ENCODE measurements around the gene CACNA2D1. TPM values are rescaled to one million over a fixed set of nuclear protein-coding genes. Genes with fewer than 3 reads are reported as not detected.

Gene CACNA2D1
- total RNA-seq, 1 experiment from 2014 or later = 0.27 TPM

- no peaks in the 10 kb centered on the region for H3K9me2 ChIP-seq (ENCODE audit: insufficient read depth)
- ChIA-PET POLR2A (no interaction called here), CTCF (no interaction called here), RAD21 (ENCODE audit: low non-redundant PET in 1 of 2, low total read pairs in 2 of 2, uncharacterized antibody in 2 of 2, unreplicated experiment in 2 of 2) (no interaction called here)
- no TSS peak for BruUV-seq (replicated peaks)
- no peaks in the 10 kb centered on the region for H3K79me2 ChIP-seq (ENCODE audit: insufficient read depth, low read length)
- H3K9ac ChIP-seq (ENCODE audit: low read length) = no peak overlapping the region
- no peak overlapping the region for H3K27ac ChIP-seq (ENCODE audit: low read depth, low read length)
- H4K20me1 ChIP-seq (ENCODE audit: insufficient read depth) = no peaks in the 10 kb centered on the region
- no peaks in the 10 kb centered on the region for H3K27me3 ChIP-seq (ENCODE audit: insufficient read depth, low read length)
- DNase-seq (ENCODE audit: low read depth, low spot score) = no peak
- TF ChIP-seq EZH2phosphoT487 (IDR thresholded peaks at IDR 0.05; ENCODE audit: borderline replicate concordance) (no peak), CBX3 (IDR thresholded peaks at IDR 0.05; ENCODE audit: low read depth) (no peak), EZH2 (IDR thresholded peaks at IDR 0.05) (no peak), ELF1 (IDR thresholded peaks at IDR 0.05; ENCODE audit: borderline replicate concordance, low read depth) (no peak), REST (IDR thresholded peaks at IDR 0.05; ENCODE audit: low read depth) (no peak), CTCF (IDR thresholded peaks at IDR 0.05 in 2 of 3, conservative IDR thresholded peaks at IDR 0.05 in 1 of 3; ENCODE audit: borderline replicate concordance in 1 of 3, insufficient read depth in 1 of 3, low read depth in 2 of 3, low read length in 2 of 3) (no peak), ATF3 (IDR thresholded peaks at IDR 0.05) (no peak), FOSL1 (IDR thresholded peaks at IDR 0.05; ENCODE audit: low read depth) (no peak), POLR2AphosphoS5 (IDR thresholded peaks at IDR 0.05; ENCODE audit: low read depth, low read length) (no peak), JUND (IDR thresholded peaks at IDR 0.05) (no peak)
- ATAC-seq = no peak
- no peaks in the 10 kb centered on the region for H3K36me3 ChIP-seq (ENCODE audit: control insufficient read depth in 1 of 2, insufficient read depth in 2 of 2, low read length in 2 of 2)
- H3K4me1 ChIP-seq (ENCODE audit: control insufficient read depth in 1 of 2, insufficient read depth in 2 of 2, low read length in 2 of 2) = peaks cover 0 to 7% of the 10 kb centered on the region in 2 experiments; a peak in 2 of 4 replicates
- H3K4me3 ChIP-seq (replicated peaks in 1 of 2; ENCODE audit: low read depth in 1 of 2, low read length in 2 of 2) = no peak overlapping the region
- intact Hi-C loops (cut with micrococcal nuclease) = no loop called here
- H3K9me3 ChIP-seq (ENCODE audit: control insufficient read depth in 1 of 2, insufficient read depth in 1 of 2, low read depth in 1 of 2, low read length in 2 of 2) = no peaks in the 10 kb centered on the region
- H2AFZ ChIP-seq (ENCODE audit: low read depth, low read length, poor library complexity, severe bottlenecking) = no peak overlapping the region
- no peak overlapping the region for H3K4me2 ChIP-seq (ENCODE audit: low read length)
These were observed 154.4 kb downstream of the CACNA2D1 start for GRCh38 chr7:82289152-82289535.

Data from HCT116 (cell line).